Pons (tissue), 1 donor: ENCODE data around the gene RPL22.

Experiments used
- DNase-seq: peaks from one replicate; pipeline ENCODE4 v3.0.0-alpha.2; 2016; ENCODE audit warnings: low spot score

Gene RPL22

GRCh38 chr1:6200188-6200809 is 904 bp upstream of the RPL22 start:
- no peak for DNase-seq

GRCh38 chr1:6198646-6199297 is 623 bp downstream of the RPL22 start:
- no peak for DNase-seq

- no peak for DNase-seq
Observed at GRCh38 chr1:6197746-6198427, 1.5 kb downstream of the RPL22 start.

- DNase-seq: no peak
Observed at GRCh38 chr1:6191968-6192367, 7.4 kb downstream of the RPL22 start.

- DNase-seq: no peak
Observed at GRCh38 chr1:6188466-6188865, 10.9 kb downstream of the RPL22 start.

- DNase-seq: no peak
Observed at GRCh38 chr1:6185635-6186382, 13.6 kb downstream of the RPL22 start.

GRCh38 chr1:6185151-6185550 is 14.2 kb downstream of the RPL22 start:
- no peak for DNase-seq

DNA sequence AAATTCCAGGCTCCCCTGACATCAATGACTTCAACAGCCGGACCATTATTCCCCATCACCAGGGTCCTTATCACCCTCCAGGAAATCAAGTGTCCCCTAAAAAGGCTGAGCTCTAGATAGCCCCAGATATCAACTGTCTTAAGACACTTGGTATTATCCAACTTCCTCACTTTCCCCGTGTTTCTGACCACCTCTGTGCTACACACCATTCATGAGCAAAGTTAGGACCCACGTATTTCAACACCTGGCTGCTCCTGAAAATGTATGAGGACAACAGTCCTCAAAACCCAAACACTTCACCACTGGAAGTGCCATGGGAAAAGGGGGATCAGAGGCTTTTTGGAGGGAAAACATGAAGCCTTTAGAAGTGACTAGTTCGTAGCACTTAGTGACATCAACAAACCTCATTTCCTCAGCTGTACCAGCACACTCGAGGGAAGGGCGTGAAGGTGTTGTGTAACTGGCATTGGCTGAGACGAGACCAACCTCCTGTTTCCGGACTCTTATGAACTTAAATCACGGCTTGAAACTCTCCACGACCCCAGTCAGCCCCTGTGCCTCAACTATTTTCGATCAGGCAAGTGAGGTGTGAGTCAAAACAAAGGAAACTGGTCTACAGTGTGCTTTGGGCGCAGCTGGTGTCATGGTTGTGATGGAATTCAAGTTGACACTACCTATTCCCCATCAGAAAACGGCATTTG is 15.2 kb downstream of the RPL22 start:
- no peak for DNase-seq

DNA sequence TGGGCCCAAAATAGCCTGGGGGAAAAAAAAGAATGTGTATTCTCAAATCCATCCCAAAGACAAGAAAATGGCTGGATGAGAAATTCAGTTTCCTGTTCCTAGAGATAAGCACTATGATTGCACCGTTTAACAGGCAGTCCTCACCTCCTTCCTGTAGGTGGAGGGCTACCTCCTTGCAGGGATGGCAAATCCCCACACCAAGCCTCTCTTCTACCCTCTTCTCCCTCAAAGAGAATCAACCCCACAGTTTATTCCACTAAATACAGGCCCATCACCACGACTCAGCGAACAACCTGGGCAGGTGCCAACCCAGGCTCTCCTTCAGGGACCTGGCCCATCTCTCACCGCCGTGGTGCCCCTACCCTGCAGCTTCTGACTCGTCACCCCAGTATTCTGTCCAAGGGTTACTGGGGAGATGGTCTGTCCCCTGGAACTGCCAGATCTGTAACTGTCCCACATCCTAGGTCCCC is 15.8 kb downstream of the RPL22 start:
- no peak for DNase-seq

- no peak for DNase-seq
Observed at GRCh38 chr1:6181347-6181770, 18.0 kb downstream of the RPL22 start.

DNA sequence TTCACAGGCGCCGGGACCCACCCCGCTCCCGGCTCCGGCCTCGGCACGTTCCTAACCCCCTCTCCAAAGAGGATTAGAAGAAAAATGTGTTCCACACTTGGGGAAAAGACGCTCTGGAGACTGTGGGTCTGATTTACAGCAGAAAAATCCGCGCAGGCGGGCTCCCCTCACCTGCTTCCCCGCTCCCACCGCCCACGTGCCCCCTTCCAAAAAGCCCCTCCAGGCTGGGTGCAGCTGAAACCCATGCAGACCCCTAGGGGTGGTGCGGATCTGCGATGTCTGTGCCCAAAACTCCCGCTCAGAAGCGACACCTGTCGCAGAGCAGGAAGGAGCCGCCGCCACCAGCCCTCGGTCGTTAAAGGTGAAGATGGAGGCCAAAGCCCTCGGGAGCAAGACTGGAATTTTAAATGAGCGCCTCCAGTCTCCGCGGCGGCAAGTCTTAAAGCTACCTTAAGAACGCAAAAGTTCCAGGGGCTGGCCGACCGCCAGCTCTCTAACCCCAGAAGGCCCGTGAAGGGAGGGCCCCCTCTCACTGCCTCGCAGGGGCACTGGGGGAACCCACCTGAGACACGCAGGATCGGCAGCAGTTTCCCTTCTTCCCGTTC is 18.6 kb downstream of the RPL22 start:
- no peak for DNase-seq

GRCh38 chr1:6180268-6180706 is 19.1 kb downstream of the RPL22 start, which contains the start of gene CHD5:
TSS of gene CHD5 (minus strand) at chr1:6180321. CDS start at chr1:6180023, 298 bp downstream.
- DNase-seq: no peak

GRCh38 chr1:6179564-6180175 is 19.7 kb downstream of the RPL22 start:
- no peak for DNase-seq

DNA sequence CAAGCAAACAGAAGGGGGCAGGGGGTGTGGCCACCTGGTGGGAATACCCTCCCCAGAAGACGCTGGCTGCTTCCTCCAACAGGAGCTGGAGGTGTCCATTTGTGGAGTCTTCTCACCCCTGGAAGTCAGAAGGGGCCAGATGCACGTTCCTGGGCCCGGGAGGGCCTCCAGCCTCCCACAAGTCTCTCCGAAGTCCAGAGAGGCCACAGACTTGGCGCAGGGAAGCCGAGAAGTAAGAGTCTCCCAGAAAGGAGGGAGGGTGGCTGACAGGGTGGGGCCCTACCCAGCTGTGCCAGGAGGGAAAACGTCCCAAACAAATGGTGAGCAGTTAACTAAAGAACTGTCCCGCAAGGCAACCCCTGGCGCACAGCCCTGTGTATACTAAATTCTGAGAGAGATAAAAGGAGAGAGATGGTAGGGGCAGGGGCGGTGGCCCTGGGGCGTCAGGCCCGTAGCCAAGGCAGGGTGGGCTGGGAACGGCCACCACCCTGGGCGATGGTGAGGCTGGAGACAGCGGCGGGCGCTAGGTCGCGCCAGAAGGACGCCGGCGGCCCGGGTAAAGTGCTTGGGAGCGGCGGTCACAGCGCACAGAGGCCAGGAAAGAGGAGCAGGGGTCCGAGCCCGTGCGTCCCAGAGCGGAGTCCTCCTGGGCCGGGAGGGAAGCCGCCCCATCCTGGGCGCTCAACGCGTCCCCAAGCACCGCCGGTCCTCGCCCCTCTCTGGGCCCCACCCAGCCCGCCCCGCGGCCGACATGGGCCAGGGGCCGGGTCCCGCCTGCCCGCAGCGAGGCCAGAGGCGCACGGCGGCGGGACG is 20.4 kb downstream of the RPL22 start:
- no peak for DNase-seq

- no peak for DNase-seq
Observed at GRCh38 chr1:6177681-6178380, 21.6 kb downstream of the RPL22 start.

DNA sequence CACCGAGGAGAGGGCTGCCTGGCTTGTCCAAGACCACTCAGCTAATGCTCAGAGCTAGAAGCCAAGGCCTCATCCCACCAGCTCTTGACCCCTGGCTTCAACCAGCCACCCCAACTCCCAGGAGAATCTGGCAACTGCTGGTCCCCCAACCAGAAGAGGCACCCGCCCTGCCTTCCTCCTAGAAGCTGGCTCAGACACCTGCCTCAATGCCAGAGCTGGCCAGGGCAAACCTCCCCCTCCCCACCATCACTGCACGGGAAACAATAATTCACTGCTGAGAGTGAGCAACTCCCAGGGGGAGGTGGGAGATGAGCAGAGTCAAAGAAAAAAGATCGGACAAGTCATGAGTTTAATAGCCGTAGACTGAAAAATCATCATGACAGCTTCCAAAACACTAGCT is 22.6 kb downstream of the RPL22 start:
- DNase-seq: no peak

GRCh38 chr1:6175411-6175828 is 24.0 kb downstream of the RPL22 start:
- no peak for DNase-seq

GRCh38 chr1:6174621-6175410 is 24.6 kb downstream of the RPL22 start:
- DNase-seq: no peak

- DNase-seq: no peak
Observed at GRCh38 chr1:6172549-6172948, 26.8 kb downstream of the RPL22 start.
